DOHH2 (cell line): Measurements from ENCODE around the gene CRTC2.

Source experiments
- CTCF ChIP-seq: fragments of 200-600 bp; sonication (generic); IDR thresholded peaks from one replicate; pipeline ENCODE4 v1.5.1; 2014; ENCODE audit warnings: antibody characterized with exemption, mild to moderate bottlenecking, low read depth, low read length; ENCODE audit not compliant: poor library complexity, severe bottlenecking
- EZH2phosphoT487 ChIP-seq: fragments of 200-600 bp; sonication (generic); IDR thresholded peaks from 2 replicates; pipeline ENCODE4 v1.6.1; 2017; ENCODE audit warnings: borderline replicate concordance, mild to moderate bottlenecking, antibody characterized with exemption, low read length, moderate library complexity, mixed read lengths

GRCh38 chr1:153928791-153929341 is 29.5 kb downstream of the CRTC2 start:
- TF ChIP-seq CTCF (no peak), EZH2phosphoT487 (no peak)
